ENCODE results near the gene FOXD4. TPM values are rescaled to one million over a fixed set of nuclear protein-coding genes. Genes with fewer than 3 reads are reported as not detected.
A peak's percentile ranks its signal among the peaks of the same experiment; 100 is the strongest.
"Not testable (repeated sequence)": the region's sequence is repeated elsewhere in the genome, so short reads cannot be mapped to it uniquely, and the experiment has no call there.

The FOXD4 gene
- not detected for total RNA-seq

GRCh38 chr9:117995-118467 lies at the start of gene FOXD4:
Gene FOXD4, minus strand, starts transcription at chr9:118417. Its CDS starts 298 bp downstream, at chr9:118119.
- H3K27ac Mint-ChIP-seq, DNase-seq, POLR2A ChIA-PET: not testable (repeated sequence)

DNA sequence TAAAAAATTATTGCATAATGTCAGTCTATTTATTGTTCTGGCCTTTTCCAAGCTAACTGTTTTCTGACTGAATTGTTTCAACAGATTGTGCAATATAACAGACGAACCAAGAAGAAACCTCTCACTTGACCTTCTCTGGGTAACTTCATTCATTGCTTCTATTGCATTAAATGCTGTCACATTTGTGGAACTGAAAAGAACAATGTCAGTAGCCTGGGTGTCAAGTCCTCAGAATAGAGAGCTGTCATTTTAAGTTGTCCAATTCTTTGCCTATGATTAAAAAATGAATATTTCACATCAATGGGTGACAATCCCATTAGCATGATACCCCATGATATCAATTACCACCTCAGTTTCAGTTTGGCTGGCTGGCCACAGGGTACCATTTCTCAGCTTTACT lies 41.7 kb upstream of the FOXD4 start:
- intact Hi-C loops (cut with micrococcal nuclease); CTCF ChIA-PET; DNase-seq; H3K27me3 Mint-ChIP-seq; H3K36me3 Mint-ChIP-seq; H3K9me3 Mint-ChIP-seq; H3K27ac Mint-ChIP-seq; POLR2A ChIA-PET; H3K4me1 Mint-ChIP-seq (ENCODE audit: low read depth); H3K4me3 Mint-ChIP-seq: not testable (repeated sequence)

More at GRCh38 chr9:117995-118467, at the start of gene FOXD4:
- intact Hi-C loops (cut with micrococcal nuclease); H3K9me3 Mint-ChIP-seq; H3K36me3 Mint-ChIP-seq; CTCF ChIA-PET: not testable (repeated sequence)
- Mint-ChIP-seq H3K4me3 (peak within 1 kb of the TSS; percentile 49), H3K4me1 (ENCODE audit: low read depth) (peaks cover 15% of the 10 kb centered on the region), H3K27me3 (peaks cover 20% of the 10 kb centered on the region)

DNA sequence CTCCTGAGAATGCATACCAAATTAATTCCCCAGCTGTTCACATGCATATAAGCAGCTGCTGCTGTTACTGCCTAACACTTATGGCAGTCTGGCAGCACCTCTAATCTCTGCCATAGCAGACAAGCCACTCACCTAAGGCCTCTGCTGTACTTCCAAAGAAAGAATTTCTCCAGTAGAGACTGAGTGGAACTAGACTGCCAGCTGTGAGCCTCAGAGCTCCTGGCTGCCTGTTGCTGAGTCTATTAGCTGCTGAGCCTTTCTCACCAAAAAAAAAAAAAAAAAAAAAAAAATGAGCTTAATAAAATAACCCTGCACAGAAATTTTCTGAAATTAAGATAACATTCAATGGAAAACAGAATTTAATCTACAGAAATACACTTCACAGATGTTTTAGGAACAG lies 33.0 kb upstream of the FOXD4 start:
- intact Hi-C loops (cut with micrococcal nuclease); H3K27me3 Mint-ChIP-seq; H3K9me3 Mint-ChIP-seq; H3K36me3 Mint-ChIP-seq; CTCF ChIA-PET; POLR2A ChIA-PET; H3K4me1 Mint-ChIP-seq (ENCODE audit: low read depth); DNase-seq; H3K4me3 Mint-ChIP-seq; H3K27ac Mint-ChIP-seq: not testable (repeated sequence)

DNA sequence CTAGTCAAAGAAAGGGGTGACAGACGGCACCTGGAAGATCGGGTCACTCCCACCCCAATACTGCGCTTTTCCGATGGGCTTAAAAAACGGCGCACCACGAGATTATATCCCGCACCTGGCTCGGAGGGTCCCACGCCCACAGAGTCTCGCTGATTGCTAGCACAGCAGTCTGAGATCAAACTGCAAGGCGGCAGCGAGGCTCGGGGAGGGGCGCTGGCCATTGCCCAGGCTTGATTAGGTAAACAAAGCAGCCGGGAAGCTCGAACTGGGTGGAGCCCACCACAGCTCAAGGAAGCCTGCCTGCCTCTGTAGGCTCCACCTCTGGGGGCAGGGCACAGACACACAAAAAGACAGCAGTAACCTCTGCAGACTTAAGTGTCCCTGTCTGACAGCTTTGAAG lies 21.7 kb upstream of the FOXD4 start:
- H3K27me3 Mint-ChIP-seq; H3K36me3 Mint-ChIP-seq; H3K9me3 Mint-ChIP-seq; POLR2A ChIA-PET; CTCF ChIA-PET; H3K27ac Mint-ChIP-seq; intact Hi-C loops (cut with micrococcal nuclease); H3K4me3 Mint-ChIP-seq; H3K4me1 Mint-ChIP-seq (ENCODE audit: low read depth); DNase-seq: not testable (repeated sequence)

GRCh38 chr9:117144-117994 lies 848 bp downstream of the FOXD4 start:
- H3K27ac Mint-ChIP-seq; POLR2A ChIA-PET; H3K36me3 Mint-ChIP-seq; intact Hi-C loops (cut with micrococcal nuclease); H3K9me3 Mint-ChIP-seq; CTCF ChIA-PET: not testable (repeated sequence)
- peak; percentile 38 for DNase-seq
- Mint-ChIP-seq H3K4me1 (ENCODE audit: low read depth) (peaks cover 15% of the 10 kb centered on the region), H3K27me3 (peaks cover 26% of the 10 kb centered on the region), H3K4me3 (peak overlapping the region; percentile 49)

DNA sequence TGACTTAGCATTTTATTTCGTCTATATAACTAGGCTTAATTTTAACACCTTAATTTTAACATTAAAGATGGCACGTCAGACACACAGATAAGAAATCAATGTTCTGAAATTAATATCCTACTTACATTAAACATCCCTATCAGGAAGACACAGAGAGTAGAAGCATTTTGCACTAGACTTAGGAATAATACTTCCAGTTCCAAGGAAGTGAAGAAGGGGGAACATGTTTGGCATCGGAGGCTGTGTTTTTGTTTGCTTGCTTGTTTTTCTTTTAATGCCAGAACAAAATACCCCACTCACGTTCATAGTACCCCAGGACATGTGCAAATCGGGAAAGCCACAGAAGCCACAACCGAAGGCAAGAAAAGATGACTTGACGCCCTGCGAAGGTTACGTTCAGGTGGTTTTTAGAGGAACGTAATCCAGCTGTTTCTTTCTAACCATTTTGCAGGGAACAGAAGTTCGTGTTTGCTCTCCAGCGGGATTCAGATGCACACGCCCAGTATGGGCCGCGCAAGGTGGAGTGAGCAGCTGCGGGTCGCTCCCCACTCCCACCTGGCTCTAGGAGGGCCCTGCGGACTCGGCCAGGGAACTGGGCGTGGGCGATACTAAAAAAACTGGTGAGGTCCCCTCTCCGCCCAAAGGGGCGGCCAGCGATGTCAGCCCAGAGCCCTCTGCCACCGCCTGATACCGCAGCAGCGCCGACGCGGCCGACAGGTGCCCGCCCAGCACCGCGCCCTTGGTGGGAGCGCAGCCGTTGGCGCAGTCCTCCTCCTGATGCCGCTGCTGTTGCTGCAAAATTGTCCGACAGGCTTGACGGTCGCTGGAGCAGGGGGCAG lies 1.8 kb downstream of the FOXD4 start:
- H3K27me3 Mint-ChIP-seq = peaks cover 27% of the 10 kb centered on the region
- H3K9me3 Mint-ChIP-seq; CTCF ChIA-PET; POLR2A ChIA-PET; intact Hi-C loops (cut with micrococcal nuclease); H3K27ac Mint-ChIP-seq; H3K36me3 Mint-ChIP-seq: not testable (repeated sequence)
- H3K4me1 Mint-ChIP-seq (ENCODE audit: low read depth) = peaks cover 15% of the 10 kb centered on the region
- peak; percentile 15 for DNase-seq
- peak overlapping the region; percentile 37 for H3K4me3 Mint-ChIP-seq

- H3K36me3 Mint-ChIP-seq; H3K9me3 Mint-ChIP-seq; POLR2A ChIA-PET; intact Hi-C loops (cut with micrococcal nuclease); H3K27ac Mint-ChIP-seq; CTCF ChIA-PET; DNase-seq: not testable (repeated sequence)
- peaks cover 27% of the 10 kb centered on the region for H3K27me3 Mint-ChIP-seq
- H3K4me3 Mint-ChIP-seq = peak overlapping the region; percentile 55
- peaks cover 15% of the 10 kb centered on the region for H3K4me1 Mint-ChIP-seq (ENCODE audit: low read depth)
These were observed 3.1 kb downstream of the FOXD4 start for GRCh38 chr9:115118-115451.

DNA sequence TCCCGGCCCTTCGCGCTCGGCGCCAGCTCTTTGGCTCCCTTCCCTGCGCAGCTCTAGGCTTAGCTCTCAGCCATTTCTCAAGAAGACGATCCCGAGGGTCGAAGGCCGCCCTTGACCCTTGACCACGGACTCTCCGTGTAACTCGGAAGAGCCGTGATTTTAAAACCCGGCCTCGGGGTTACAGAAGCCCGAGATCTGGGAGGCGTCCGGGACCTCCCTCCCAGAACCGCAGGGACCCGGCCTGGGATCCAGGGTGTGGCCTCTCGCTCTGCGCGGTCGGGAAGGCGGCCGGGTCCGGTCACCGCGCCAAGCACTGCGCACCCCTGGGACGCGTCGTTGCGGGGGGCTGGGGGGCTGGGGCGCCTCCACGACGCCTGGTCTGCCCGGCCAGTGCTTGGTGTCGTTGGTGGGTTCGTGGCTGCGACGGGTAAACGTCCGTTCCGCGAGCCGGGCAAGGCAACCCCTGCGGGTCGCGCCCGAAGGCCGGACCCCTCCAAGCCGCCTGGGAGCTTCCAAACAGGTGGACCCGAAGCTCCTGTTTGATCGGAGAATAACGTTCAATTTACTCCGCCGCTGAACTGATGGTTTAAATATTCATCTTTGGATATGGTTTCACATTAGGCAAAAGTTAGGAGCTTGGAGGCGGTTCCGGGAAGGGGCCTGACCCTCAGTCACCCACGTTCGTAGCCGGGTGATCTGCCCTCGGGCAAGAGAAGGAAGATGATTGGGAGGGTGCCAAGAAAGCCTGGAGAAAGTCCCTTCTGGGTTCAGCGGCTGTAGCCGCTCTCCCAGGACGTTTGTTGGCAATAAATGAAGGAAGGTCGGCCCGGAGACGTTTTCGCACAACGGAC lies 3.7 kb downstream of the FOXD4 start:
- intact Hi-C loops (cut with micrococcal nuclease); H3K9me3 Mint-ChIP-seq; POLR2A ChIA-PET; CTCF ChIA-PET; H3K36me3 Mint-ChIP-seq: not testable (repeated sequence)
- Mint-ChIP-seq H3K27ac (peak overlapping the region; percentile 23), H3K4me1 (ENCODE audit: low read depth) (peaks cover 15% of the 10 kb centered on the region), H3K27me3 (peaks cover 31% of the 10 kb centered on the region), H3K4me3 (peak overlapping the region; percentile 73)
- peak; percentile 14 for DNase-seq

GRCh38 chr9:113468-114266 lies 4.5 kb downstream of the FOXD4 start:
- Mint-ChIP-seq H3K27ac (peak overlapping the region; percentile 23), H3K4me3 (peak overlapping the region; percentile 73), H3K27me3 (peaks cover 36% of the 10 kb centered on the region), H3K4me1 (ENCODE audit: low read depth) (peaks cover 18% of the 10 kb centered on the region)
- POLR2A ChIA-PET; intact Hi-C loops (cut with micrococcal nuclease); H3K9me3 Mint-ChIP-seq; CTCF ChIA-PET; H3K36me3 Mint-ChIP-seq: not testable (repeated sequence)
- peak; percentile 59 for DNase-seq

GRCh38 chr9:112589-113467 lies 5.4 kb downstream of the FOXD4 start:
- POLR2A ChIA-PET; H3K27ac Mint-ChIP-seq; H3K9me3 Mint-ChIP-seq; H3K36me3 Mint-ChIP-seq; CTCF ChIA-PET; intact Hi-C loops (cut with micrococcal nuclease): not testable (repeated sequence)
- Mint-ChIP-seq H3K4me3 (peak overlapping the region; percentile 16), H3K27me3 (peaks cover 33% of the 10 kb centered on the region), H3K4me1 (ENCODE audit: low read depth) (peaks cover 15% of the 10 kb centered on the region)
- DNase-seq = peak; percentile 15

GRCh38 chr9:110672-111071 lies 7.5 kb downstream of the FOXD4 start:
- H3K9me3 Mint-ChIP-seq; H3K36me3 Mint-ChIP-seq; intact Hi-C loops (cut with micrococcal nuclease); H3K27ac Mint-ChIP-seq; CTCF ChIA-PET; H3K4me1 Mint-ChIP-seq (ENCODE audit: low read depth); H3K4me3 Mint-ChIP-seq; POLR2A ChIA-PET; DNase-seq: not testable (repeated sequence)
- peaks cover 34% of the 10 kb centered on the region for H3K27me3 Mint-ChIP-seq
